ENCODE results near the gene MLF2. TPM values are rescaled to one million over a fixed set of nuclear protein-coding genes. Genes with fewer than 3 reads are reported as not detected.

MLF2 gene
- polyA plus RNA-seq, 4 donors, result 163 to 233 (median 187) TPM

GRCh38 chr12:6773590-6774351 lies 20.8 kb upstream of the MLF2 start:
- H3K4me3 ChIP-seq (ENCODE audit: low read depth in 1 of 3, low read length in 3 of 3), result peak overlapping the region in 1 of 3 donors; percentile 46
- DNase-seq, result peak in 1 of 2 donors; percentile 32
- H3K36me3 ChIP-seq (ENCODE audit: control insufficient read depth in 3 of 3, insufficient read depth in 2 of 3, low read depth in 1 of 3, low read length in 3 of 3), result peaks cover 0 to 42% (median 2%) of the 10 kb centered on the region in 3 donors
- no peak for FAIRE-seq
- H3K27ac ChIP-seq (ENCODE audit: low read depth in 1 of 3, low read length in 2 of 3), result peak overlapping the region in 2 of 3 donors; percentile 15 to 38
- WGBS, 3 donors, result 16 to 20% (median 18%) methylated on average over 42 to 60 of the region's 60 CpGs
- H3K4me1 ChIP-seq (ENCODE audit: control insufficient read depth in 3 of 3, insufficient read depth in 2 of 3, low read depth in 1 of 3, low read length in 2 of 3), result peaks cover 0 to 22% (median 0%) of the 10 kb centered on the region in 3 donors
- peaks cover 0 to 24% (median 3%) of the 10 kb centered on the region in 3 donors for H3K27me3 ChIP-seq (ENCODE audit: control insufficient read depth in 3 of 3, insufficient read depth in 3 of 3, low read length in 3 of 3)
- H3K9me3 ChIP-seq (ENCODE audit: control insufficient read depth in 2 of 2, insufficient read depth in 1 of 2, low read depth in 1 of 2, low read length in 1 of 2), result no peaks in the 10 kb centered on the region

GRCh38 chr12:6772726-6773589 lies 20.0 kb upstream of the MLF2 start:
- Histone ChIP-seq H3K27ac (ENCODE audit: low read depth in 1 of 3, low read length in 2 of 3) (peak overlapping the region in 2 of 3 donors; percentile 3 to 17), H3K36me3 (ENCODE audit: control insufficient read depth in 3 of 3, insufficient read depth in 2 of 3, low read depth in 1 of 3, low read length in 3 of 3) (peaks cover 0 to 48% (median 2%) of the 10 kb centered on the region in 3 donors), H3K9me3 (ENCODE audit: control insufficient read depth in 2 of 2, insufficient read depth in 1 of 2, low read depth in 1 of 2, low read length in 1 of 2) (no peaks in the 10 kb centered on the region), H3K27me3 (ENCODE audit: control insufficient read depth in 3 of 3, insufficient read depth in 3 of 3, low read length in 3 of 3) (peaks cover 0 to 24% (median 3%) of the 10 kb centered on the region in 3 donors), H3K4me3 (ENCODE audit: low read depth in 1 of 3, low read length in 3 of 3) (peak overlapping the region in 1 of 3 donors; percentile 46), H3K4me1 (ENCODE audit: control insufficient read depth in 3 of 3, insufficient read depth in 2 of 3, low read depth in 1 of 3, low read length in 2 of 3) (peaks cover 0 to 23% (median 3%) of the 10 kb centered on the region in 3 donors)
- no peak for DNase-seq
- WGBS, 3 donors, result 58 to 68% (median 62%) methylated on average over 21 of the region's 21 CpGs
- no peak for FAIRE-seq

GRCh38 chr12:6772331-6772695 lies 19.4 kb upstream of the MLF2 start, which contains the start of gene LAG3:
TSS of gene LAG3 (plus strand) at chr12:6772520. CDS start at chr12:6772853, 333 bp downstream.
- Histone ChIP-seq H3K27me3 (ENCODE audit: control insufficient read depth in 3 of 3, insufficient read depth in 3 of 3, low read length in 3 of 3) (peaks cover 0 to 18% (median 3%) of the 10 kb centered on the region in 3 donors), H3K4me1 (ENCODE audit: control insufficient read depth in 3 of 3, insufficient read depth in 2 of 3, low read depth in 1 of 3, low read length in 2 of 3) (peaks cover 0 to 30% (median 5%) of the 10 kb centered on the region in 3 donors), H3K4me3 (ENCODE audit: low read depth in 1 of 3, low read length in 3 of 3) (peak within 1 kb of the TSS in 1 of 3 donors; percentile 46), H3K9me3 (ENCODE audit: control insufficient read depth in 2 of 2, insufficient read depth in 1 of 2, low read depth in 1 of 2, low read length in 1 of 2) (no peaks in the 10 kb centered on the region), H3K27ac (ENCODE audit: low read depth in 1 of 3, low read length in 2 of 3) (peak within 1 kb of the TSS in 2 of 3 donors; percentile 17 to 28), H3K36me3 (ENCODE audit: control insufficient read depth in 3 of 3, insufficient read depth in 2 of 3, low read depth in 1 of 3, low read length in 3 of 3) (peaks cover 0 to 46% (median 2%) of the 10 kb centered on the region in 3 donors)
- FAIRE-seq (no peak), DNase-seq (no peak)
- 49 to 81% (median 80%) methylated on average over 5 to 15 of the region's 15 CpGs for WGBS, 3 donors

GRCh38 chr12:6771509-6772330 lies 18.8 kb upstream of the MLF2 start:
- FAIRE-seq (no peak), DNase-seq (no peak)
- Histone ChIP-seq H3K4me3 (ENCODE audit: low read depth in 1 of 3, low read length in 3 of 3) (no peak overlapping the region), H3K4me1 (ENCODE audit: control insufficient read depth in 3 of 3, insufficient read depth in 2 of 3, low read depth in 1 of 3, low read length in 2 of 3) (peaks cover 0 to 32% (median 5%) of the 10 kb centered on the region in 3 donors), H3K9me3 (ENCODE audit: control insufficient read depth in 2 of 2, insufficient read depth in 1 of 2, low read depth in 1 of 2, low read length in 1 of 2) (no peaks in the 10 kb centered on the region), H3K27me3 (ENCODE audit: control insufficient read depth in 3 of 3, insufficient read depth in 3 of 3, low read length in 3 of 3) (peaks cover 0 to 18% (median 3%) of the 10 kb centered on the region in 3 donors), H3K27ac (ENCODE audit: low read depth in 1 of 3, low read length in 2 of 3) (peak overlapping the region in 1 of 3 donors; percentile 28), H3K36me3 (ENCODE audit: control insufficient read depth in 3 of 3, insufficient read depth in 2 of 3, low read depth in 1 of 3, low read length in 3 of 3) (peaks cover 0 to 45% (median 2%) of the 10 kb centered on the region in 3 donors)
- WGBS, 3 donors, result 72 to 77% (median 76%) methylated on average over 11 to 12 of the region's 12 CpGs

GRCh38 chr12:6771091-6771495 lies 18.2 kb upstream of the MLF2 start:
- no peak for FAIRE-seq

GRCh38 chr12:6770600-6770999 lies 17.7 kb upstream of the MLF2 start:
- Histone ChIP-seq H3K4me1 (ENCODE audit: control insufficient read depth in 3 of 3, insufficient read depth in 2 of 3, low read depth in 1 of 3, low read length in 2 of 3) (peaks cover 0 to 29% (median 5%) of the 10 kb centered on the region in 3 donors), H3K9me3 (ENCODE audit: control insufficient read depth in 2 of 2, insufficient read depth in 1 of 2, low read depth in 1 of 2, low read length in 1 of 2) (no peaks in the 10 kb centered on the region), H3K36me3 (ENCODE audit: control insufficient read depth in 3 of 3, insufficient read depth in 2 of 3, low read depth in 1 of 3, low read length in 3 of 3) (peaks cover 0 to 45% (median 2%) of the 10 kb centered on the region in 3 donors), H3K27ac (ENCODE audit: low read depth in 1 of 3, low read length in 2 of 3) (peak overlapping the region in 1 of 3 donors; percentile 7), H3K4me3 (ENCODE audit: low read depth in 1 of 3, low read length in 3 of 3) (no peak overlapping the region), H3K27me3 (ENCODE audit: control insufficient read depth in 3 of 3, insufficient read depth in 3 of 3, low read length in 3 of 3) (peaks cover 0 to 18% (median 3%) of the 10 kb centered on the region in 3 donors)
- DNase-seq, result no peak
- 89 to 94% (median 92%) methylated on average over 10 of the region's 10 CpGs for WGBS, 3 donors
- FAIRE-seq, result no peak

More at GRCh38 chr12:6771091-6771495, 18.2 kb upstream of the MLF2 start:
- no peak for DNase-seq
- 86 to 95% (median 94%) methylated on average over 4 of the region's 4 CpGs for WGBS, 3 donors
- H3K9me3 ChIP-seq (ENCODE audit: control insufficient read depth in 2 of 2, insufficient read depth in 1 of 2, low read depth in 1 of 2, low read length in 1 of 2), result no peaks in the 10 kb centered on the region
- H3K27me3 ChIP-seq (ENCODE audit: control insufficient read depth in 3 of 3, insufficient read depth in 3 of 3, low read length in 3 of 3), result peaks cover 0 to 18% (median 3%) of the 10 kb centered on the region in 3 donors
- H3K36me3 ChIP-seq (ENCODE audit: control insufficient read depth in 3 of 3, insufficient read depth in 2 of 3, low read depth in 1 of 3, low read length in 3 of 3), result peaks cover 0 to 45% (median 2%) of the 10 kb centered on the region in 3 donors
- peak overlapping the region in 1 of 3 donors; percentile 7 for H3K27ac ChIP-seq (ENCODE audit: low read depth in 1 of 3, low read length in 2 of 3)
- peaks cover 0 to 30% (median 5%) of the 10 kb centered on the region in 3 donors for H3K4me1 ChIP-seq (ENCODE audit: control insufficient read depth in 3 of 3, insufficient read depth in 2 of 3, low read depth in 1 of 3, low read length in 2 of 3)
- no peak overlapping the region for H3K4me3 ChIP-seq (ENCODE audit: low read depth in 1 of 3, low read length in 3 of 3)

- Histone ChIP-seq H3K4me1 (ENCODE audit: control insufficient read depth in 3 of 3, insufficient read depth in 2 of 3, low read depth in 1 of 3, low read length in 2 of 3) (peaks cover 5 to 30% (median 7%) of the 10 kb centered on the region in 3 donors), H3K36me3 (ENCODE audit: control insufficient read depth in 3 of 3, insufficient read depth in 2 of 3, low read depth in 1 of 3, low read length in 3 of 3) (peaks cover 0 to 41% (median 2%) of the 10 kb centered on the region in 3 donors), H3K4me3 (ENCODE audit: low read depth in 1 of 3, low read length in 3 of 3) (no peak overlapping the region), H3K27me3 (ENCODE audit: control insufficient read depth in 3 of 3, insufficient read depth in 3 of 3, low read length in 3 of 3) (peaks cover 0 to 18% (median 3%) of the 10 kb centered on the region in 3 donors), H3K9me3 (ENCODE audit: control insufficient read depth in 2 of 2, insufficient read depth in 1 of 2, low read depth in 1 of 2, low read length in 1 of 2) (no peaks in the 10 kb centered on the region), H3K27ac (ENCODE audit: low read depth in 1 of 3, low read length in 2 of 3) (no peak overlapping the region)
- DNase-seq, result no peak
- FAIRE-seq, result no peak
- 91 to 94% (median 93%) methylated on average over 10 to 12 of the region's 12 CpGs for WGBS, 3 donors
Measured at GRCh38 chr12:6770094-6770493, 17.2 kb upstream of the MLF2 start.
